AG20443 (cell line): Measurements from ENCODE around the gene RTBDN.

Experiments used
- DNase-seq: peaks from one replicate; pipeline ENCODE4 v3.0.0; 2012; ENCODE audit warnings: low spot score, mixed read lengths

Gene RTBDN

GRCh38 chr19:12834566-12834943, at the start of gene RTBDN:
RTBDN (minus strand) TSS chr19:12834579; CDS start chr19:12829979, 4,600 bp downstream.
- DNase-seq: no peak

- DNase-seq: no peak
Observed at GRCh38 chr19:12882589-12882988, 48.2 kb upstream of the RTBDN start.

DNA sequence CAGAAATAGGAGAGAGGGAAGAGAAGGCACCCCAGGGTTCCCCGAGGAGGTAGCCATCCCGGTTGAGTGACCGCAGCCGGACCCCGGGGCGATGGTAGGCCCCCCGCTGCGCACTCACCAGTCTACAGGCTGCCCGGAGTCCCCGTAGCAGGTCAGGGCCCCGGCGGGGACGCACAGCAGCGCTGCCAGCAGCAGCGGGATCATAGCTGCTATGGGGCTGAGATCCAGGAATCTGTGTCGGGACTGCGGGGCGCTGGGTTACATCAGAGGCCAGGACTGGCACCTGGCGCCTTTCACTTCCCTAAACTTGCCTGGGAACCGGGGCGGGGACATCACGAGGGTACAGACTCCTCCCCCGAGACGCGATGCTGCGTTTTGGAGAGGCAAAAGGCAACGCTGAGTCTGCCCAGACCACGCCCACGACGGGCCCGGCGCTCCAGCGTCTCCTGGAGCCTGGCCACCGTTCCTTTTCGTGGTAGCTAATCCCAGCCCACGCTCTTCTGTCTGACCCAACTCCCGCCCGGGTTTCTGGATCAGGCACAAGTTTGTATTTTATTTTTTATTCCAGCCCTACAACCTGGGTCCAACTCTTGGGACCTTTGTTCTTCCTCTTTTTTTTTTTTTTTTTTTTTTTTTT, 46.9 kb upstream of the RTBDN start, which contains the start of gene DNASE2:
Gene DNASE2 (minus strand): TSS at position 278 of the 637 bp plus-strand sequence. CDS start 74 bp downstream, at position 204.
- peak; percentile 99 for DNase-seq

GRCh38 chr19:12880551-12881171, 46.3 kb upstream of the RTBDN start:
- DNase-seq: peak; percentile 51

DNA sequence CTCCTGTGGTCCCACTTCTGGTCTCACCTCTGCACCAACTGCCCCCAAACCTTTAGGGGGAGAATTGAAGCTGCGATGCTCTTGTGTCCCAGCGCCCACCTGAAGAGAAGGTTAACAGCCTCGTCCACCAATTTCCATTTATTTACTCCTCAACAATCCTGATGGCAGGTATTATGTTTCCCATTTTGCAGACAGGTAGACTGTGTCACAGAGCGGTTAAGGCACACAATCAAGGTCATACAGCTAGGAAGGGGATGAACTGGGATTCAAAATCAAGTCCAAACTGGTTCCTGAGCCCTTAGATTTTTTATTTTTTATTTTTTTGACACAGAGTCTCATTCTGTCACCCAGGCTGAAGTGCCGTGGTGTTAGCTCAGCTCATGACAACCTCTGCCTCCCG, 40.7 kb upstream of the RTBDN start:
- no peak for DNase-seq

DNA sequence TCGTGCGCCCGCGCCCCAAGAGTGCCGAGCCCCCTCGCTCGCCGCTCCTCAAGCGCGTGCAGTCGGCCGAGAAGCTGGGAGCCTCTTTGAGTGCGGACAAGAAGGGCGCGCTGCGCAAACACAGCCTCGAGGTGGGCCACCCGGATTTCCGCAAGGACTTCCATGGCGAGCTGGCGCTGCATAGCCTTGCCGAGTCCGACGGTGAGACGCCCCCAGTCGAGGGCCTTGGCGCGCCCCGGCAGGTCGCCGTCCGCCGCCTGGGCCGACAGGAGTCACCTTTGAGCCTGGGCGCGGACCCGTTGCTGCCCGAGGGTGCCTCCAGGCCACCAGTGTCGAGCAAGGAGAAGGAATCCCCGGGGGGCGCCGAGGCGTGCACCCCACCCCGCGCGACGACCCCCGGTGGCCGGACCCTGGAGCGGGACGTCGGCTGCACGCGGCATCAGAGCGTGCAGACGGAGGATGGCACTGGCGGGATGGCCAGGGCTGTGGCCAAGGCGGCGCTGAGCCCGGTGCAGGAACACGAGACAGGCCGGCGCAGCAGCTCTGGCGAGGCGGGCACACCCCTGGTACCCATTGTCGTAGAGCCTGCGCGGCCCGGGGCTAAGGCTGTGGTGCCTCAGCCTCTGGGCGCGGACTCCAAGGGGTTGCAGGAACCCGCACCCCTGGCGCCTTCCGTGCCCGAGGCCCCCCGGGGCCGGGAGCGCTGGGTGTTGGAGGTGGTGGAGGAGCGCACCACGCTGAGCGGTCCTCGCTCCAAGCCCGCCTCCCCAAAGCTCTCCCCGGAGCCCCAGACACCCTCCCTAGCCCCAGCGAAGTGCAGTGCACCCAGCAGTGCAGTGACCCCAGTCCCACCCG, 39.7 kb upstream of the RTBDN start:
- DNase-seq: no peak

GRCh38 chr19:12872941-12873890, 38.8 kb upstream of the RTBDN start:
- DNase-seq: peak; percentile 50

DNA sequence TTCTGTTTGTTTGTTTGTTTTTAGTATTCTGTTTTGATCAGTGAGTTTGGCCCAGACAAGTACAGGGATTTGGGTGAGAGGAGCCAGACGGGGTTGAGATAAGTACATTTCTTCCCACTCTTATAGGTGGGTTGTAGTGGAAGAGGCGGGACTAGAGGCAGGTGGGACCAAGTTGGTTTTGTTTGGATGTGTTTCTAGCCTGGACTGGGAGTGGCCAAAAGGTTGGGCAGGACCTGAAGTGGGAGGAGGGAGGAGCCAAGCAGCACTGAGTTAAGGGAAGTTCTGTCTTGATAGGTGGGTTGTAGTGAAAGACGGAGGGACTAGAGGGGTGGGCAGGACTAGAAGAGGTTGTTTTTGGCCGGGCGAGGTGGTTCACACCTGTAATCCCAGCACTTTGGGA, 37.9 kb upstream of the RTBDN start:
- no peak for DNase-seq

DNA sequence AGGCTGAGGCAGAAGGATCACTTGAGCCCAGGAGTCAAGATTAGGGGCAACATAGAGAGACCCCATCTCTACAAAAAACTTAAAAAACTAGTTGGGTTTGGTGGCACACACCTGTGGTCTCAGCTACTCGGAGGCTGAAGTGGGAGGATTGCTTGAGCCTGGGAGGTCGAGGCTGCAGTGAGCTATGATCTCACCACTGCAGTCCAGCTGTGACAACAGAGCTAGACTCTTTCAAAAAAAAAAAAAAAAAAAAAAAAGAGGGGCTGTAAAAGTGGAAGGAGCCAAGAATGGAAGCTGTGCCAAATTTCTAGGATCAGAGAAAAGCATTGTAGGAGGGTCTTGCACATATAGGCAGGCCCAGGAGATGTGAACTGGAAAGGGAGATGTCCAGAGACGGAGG, 37.3 kb upstream of the RTBDN start:
- no peak for DNase-seq

- DNase-seq: peak; percentile 40
Observed at GRCh38 chr19:12868540-12869112, 34.2 kb upstream of the RTBDN start.

GRCh38 chr19:12867120-12868099, 33.0 kb upstream of the RTBDN start:
- DNase-seq: peak; percentile 90

- peak; percentile 6 for DNase-seq
Observed at GRCh38 chr19:12866416-12867119, 32.2 kb upstream of the RTBDN start.

DNA sequence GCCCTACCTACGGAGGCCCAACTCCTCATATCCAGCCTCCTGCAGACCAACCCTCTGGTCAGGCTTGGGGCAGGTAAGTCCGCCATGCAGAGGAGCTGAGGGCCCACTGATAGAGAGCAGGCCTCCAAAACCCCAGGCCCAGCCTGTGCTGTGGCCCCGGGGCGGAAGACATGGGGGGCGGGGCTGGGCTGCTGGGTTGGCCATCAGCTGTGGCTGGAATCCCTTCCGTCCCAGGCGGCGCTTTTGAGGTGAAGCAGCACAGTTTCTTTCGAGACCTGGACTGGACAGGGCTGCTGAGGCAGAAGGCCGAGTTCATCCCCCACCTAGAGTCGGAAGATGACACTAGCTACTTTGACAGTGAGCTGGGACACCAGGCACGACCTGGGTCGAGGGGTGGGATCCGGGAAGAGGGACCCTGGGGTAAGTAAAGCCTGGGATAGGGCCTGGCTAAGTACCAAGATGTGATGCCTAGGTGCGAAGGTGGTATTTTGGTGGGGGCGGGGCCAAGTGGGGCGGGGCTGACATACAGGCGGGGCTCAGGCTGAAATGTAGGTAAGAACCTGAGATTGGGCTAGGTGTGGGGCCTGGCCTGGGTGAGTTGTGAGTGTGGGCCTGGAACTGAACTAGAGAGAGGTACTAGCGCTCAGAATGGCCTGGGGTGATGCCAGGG, 31.5 kb upstream of the RTBDN start:
- peak; percentile 6 for DNase-seq

DNA sequence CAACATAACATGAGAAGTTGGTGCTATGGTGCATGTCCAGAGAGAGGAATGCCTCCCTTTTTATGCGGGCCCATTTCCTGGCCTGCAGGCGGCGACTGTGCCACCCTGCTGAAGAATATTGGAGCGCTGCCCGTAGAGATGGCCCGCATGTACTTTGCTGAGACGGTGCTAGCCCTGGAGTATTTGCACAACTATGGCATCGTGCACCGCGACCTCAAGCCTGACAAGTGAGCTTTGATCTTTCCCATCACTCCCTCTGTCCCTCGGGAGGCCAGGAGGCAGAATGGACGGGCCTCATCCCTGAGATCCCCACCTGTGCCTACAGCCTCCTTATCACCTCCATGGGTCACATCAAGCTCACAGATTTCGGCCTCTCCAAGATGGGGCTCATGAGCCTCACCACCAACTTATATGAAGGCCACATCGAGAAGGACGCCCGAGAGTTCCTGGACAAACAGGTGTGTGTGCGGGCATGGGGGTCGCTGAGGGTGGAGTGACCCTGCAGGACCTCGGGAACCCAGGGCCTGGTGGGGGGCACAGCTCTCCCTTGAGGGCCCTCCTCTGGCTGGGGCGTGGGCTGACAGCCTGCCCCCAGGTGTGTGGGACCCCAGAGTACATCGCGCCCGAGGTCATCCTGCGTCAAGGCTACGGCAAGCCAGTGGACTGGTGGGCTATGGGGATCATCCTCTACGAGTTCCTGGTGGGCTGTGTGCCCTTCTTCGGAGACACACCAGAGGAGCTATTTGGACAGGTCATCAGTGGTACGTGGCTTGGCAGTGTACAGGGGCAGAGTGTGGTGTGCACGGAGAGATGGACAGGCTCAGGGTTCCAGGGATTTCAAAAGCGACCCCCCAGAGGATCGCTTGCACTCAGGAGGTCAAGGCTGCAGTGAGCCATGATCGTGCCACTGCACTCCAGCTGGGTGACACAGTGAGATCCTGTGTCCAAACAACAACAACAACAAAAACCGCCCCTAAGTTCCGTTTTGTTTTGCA, 30.6 kb upstream of the RTBDN start:
- peak; percentile 10 for DNase-seq

GRCh38 chr19:12864143-12864542, 29.8 kb upstream of the RTBDN start:
- DNase-seq: no peak

DNA sequence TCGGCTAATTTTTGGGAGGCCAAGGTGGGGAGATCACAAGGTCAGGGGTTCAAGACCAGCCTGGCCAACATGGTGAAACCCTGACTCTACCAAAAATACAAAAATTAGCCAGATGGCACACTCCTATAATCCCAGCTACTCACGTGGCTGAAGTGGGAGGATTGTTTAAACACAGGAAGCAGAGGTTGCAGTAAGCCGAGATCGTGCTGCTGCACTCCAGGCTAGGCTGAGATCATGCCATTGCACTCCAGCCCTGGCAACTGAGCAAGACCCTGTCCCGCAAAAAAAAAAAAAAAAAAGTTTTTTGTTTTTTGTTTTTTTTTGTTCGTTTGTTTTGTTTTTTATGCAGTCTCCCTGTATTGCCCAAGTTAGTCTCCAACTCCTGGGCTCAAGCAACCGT, 25.2 kb upstream of the RTBDN start:
- no peak for DNase-seq

- DNase-seq: no peak
Observed at GRCh38 chr19:12858041-12858928, 23.9 kb upstream of the RTBDN start.
